Endothelial cell (in vitro differentiated cells): Measurements from ENCODE around the gene STAT2. TPM values are rescaled to one million over a fixed set of nuclear protein-coding genes. Genes with fewer than 3 reads are reported as not detected.

Experiments used
- DNase-seq: peaks from one replicate; pipeline ENCODE4 v3.0.0; 2021; ENCODE audit warnings: low spot score
- H3K27ac Mint-ChIP-seq: one replicate; pipeline ENCODE4 v1.8.0; 2021; ENCODE audit warnings: mixed read lengths, inconsistent platforms; ENCODE audit not compliant: unreplicated experiment
- H3K27me3 Mint-ChIP-seq: one replicate; pipeline ENCODE4 v1.8.0; 2021; ENCODE audit warnings: mild to moderate bottlenecking, moderate library complexity, mixed read lengths, inconsistent platforms; ENCODE audit not compliant: unreplicated experiment
- H3K36me3 Mint-ChIP-seq: one replicate; pipeline ENCODE4 v1.8.0; 2021; ENCODE audit warnings: mild to moderate bottlenecking, low read depth, mixed read lengths, inconsistent platforms; ENCODE audit not compliant: unreplicated experiment
- H3K4me1 Mint-ChIP-seq: one replicate; pipeline ENCODE4 v1.8.0; 2021; ENCODE audit warnings: mild to moderate bottlenecking, mixed read lengths, inconsistent platforms; ENCODE audit not compliant: unreplicated experiment
- H3K4me3 Mint-ChIP-seq: one replicate; pipeline ENCODE4 v1.8.0; 2021; ENCODE audit warnings: mild to moderate bottlenecking, mixed read lengths, inconsistent platforms; ENCODE audit not compliant: unreplicated experiment
- H3K9me3 Mint-ChIP-seq: one replicate; pipeline ENCODE4 v1.8.0; 2021; ENCODE audit warnings: mixed read lengths, inconsistent platforms; ENCODE audit not compliant: unreplicated experiment
- total RNA-seq: library from RNA; stranded (reverse); fragmentation: NEBNext Ultra II Directional; extraction: Animal tissue kit (Norgen Biotek cat#: 25700); gene quantifications from one replicate; pipeline ENCODE4 v1.2.1, GENCODE V29; 2021; ENCODE audit not compliant: unreplicated experiment
- TF ChIP-seq, protein P1 (sequence below): fragments of 200-600 bp; sonication (generic); IDR thresholded peaks from one replicate; pipeline ENCODE4 v1.5.0; 2021; ENCODE audit warnings: antibody characterized with exemption; ENCODE audit not compliant: unreplicated experiment

STAT2 gene
- total RNA-seq, 1 donor from 2014 or later = 97.3 TPM

DNA sequence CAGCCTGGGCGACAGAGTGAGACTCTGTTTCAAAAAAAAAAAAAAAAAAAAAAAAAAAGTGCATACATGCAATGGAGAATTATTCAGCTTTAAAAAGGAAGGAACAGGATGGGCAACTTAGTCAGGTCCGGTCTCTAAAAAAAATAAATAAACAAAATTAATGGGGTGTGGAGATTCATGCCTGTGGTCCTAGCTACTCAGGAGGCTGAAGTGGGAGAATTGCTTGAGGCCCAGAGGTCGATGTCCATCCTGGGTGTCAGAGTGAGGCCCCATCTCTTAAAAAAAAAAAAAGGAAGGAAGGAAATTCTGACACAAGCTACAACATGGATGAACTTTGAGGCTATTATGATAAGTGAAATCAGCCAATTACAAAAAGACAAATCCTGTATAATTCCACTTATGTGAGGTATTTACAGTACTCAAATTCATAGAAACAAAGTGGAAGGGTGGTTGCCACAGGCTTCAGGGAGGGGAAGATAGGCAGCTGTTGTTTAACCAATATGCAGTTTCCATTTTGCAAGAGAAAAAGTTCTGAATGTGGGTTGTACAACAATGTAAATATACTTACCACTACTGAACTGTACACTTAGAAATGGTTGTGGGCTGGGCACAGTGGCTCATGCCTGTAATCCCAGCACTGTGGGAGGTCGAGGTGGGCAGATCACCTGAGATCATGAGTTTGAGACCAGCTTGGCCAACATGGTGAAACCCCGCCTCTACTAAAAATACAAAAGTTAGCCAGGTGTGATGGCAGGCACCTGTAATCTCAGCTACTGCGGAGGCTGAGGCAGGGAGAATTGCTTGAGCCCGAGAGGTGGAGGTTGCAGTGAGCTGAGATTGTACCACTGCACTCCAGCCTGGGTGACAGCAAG, 15.1 kb upstream of the STAT2 start:
- no peaks in the 10 kb centered on the region for H3K9me3 Mint-ChIP-seq
- DNase-seq = no peak
- H3K4me1 Mint-ChIP-seq = peaks cover 9% of the 10 kb centered on the region
- no peaks in the 10 kb centered on the region for H3K36me3 Mint-ChIP-seq
- no peak overlapping the region for H3K27ac Mint-ChIP-seq
- no peak overlapping the region for H3K4me3 Mint-ChIP-seq
- no peaks in the 10 kb centered on the region for H3K27me3 Mint-ChIP-seq
- TF ChIP-seq, protein P1, sequence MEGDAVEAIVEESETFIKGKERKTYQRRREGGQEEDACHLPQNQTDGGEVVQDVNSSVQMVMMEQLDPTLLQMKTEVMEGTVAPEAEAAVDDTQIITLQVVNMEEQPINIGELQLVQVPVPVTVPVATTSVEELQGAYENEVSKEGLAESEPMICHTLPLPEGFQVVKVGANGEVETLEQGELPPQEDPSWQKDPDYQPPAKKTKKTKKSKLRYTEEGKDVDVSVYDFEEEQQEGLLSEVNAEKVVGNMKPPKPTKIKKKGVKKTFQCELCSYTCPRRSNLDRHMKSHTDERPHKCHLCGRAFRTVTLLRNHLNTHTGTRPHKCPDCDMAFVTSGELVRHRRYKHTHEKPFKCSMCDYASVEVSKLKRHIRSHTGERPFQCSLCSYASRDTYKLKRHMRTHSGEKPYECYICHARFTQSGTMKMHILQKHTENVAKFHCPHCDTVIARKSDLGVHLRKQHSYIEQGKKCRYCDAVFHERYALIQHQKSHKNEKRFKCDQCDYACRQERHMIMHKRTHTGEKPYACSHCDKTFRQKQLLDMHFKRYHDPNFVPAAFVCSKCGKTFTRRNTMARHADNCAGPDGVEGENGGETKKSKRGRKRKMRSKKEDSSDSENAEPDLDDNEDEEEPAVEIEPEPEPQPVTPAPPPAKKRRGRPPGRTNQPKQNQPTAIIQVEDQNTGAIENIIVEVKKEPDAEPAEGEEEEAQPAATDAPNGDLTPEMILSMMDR = no peak

DNA sequence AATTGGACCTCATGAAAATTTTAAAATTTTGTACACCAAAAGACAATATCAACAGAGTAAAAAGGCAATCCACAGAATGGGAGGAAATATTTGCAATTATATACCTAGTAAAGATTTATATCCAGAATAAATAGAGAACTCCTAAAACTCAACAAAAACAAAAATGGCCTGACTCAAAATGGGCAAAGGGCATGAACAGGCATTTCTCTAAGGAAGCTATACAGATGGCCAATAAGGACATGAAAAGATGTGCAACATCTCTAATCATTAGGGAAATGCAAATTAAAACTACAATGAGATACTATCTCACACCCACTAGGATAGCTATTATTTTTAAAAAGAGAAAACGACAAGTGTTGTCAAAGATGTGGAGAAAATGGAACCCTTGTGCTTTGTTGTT, 13.6 kb upstream of the STAT2 start:
- H3K4me1 Mint-ChIP-seq = peaks cover 9% of the 10 kb centered on the region
- no peak for DNase-seq
- TF ChIP-seq, protein P1 = no peak
- H3K4me3 Mint-ChIP-seq = no peak overlapping the region
- no peaks in the 10 kb centered on the region for H3K36me3 Mint-ChIP-seq
- no peaks in the 10 kb centered on the region for H3K9me3 Mint-ChIP-seq
- no peak overlapping the region for H3K27ac Mint-ChIP-seq
- no peaks in the 10 kb centered on the region for H3K27me3 Mint-ChIP-seq

- H3K27ac Mint-ChIP-seq = no peak overlapping the region
- DNase-seq = no peak
- TF ChIP-seq, protein P1 = no peak
- no peak overlapping the region for H3K4me3 Mint-ChIP-seq
- no peaks in the 10 kb centered on the region for H3K27me3 Mint-ChIP-seq
- H3K4me1 Mint-ChIP-seq = no peaks in the 10 kb centered on the region
- H3K36me3 Mint-ChIP-seq = no peaks in the 10 kb centered on the region
- H3K9me3 Mint-ChIP-seq = no peaks in the 10 kb centered on the region
Observed at GRCh38 chr12:56366948-56367347, 7.0 kb upstream of the STAT2 start.

DNA sequence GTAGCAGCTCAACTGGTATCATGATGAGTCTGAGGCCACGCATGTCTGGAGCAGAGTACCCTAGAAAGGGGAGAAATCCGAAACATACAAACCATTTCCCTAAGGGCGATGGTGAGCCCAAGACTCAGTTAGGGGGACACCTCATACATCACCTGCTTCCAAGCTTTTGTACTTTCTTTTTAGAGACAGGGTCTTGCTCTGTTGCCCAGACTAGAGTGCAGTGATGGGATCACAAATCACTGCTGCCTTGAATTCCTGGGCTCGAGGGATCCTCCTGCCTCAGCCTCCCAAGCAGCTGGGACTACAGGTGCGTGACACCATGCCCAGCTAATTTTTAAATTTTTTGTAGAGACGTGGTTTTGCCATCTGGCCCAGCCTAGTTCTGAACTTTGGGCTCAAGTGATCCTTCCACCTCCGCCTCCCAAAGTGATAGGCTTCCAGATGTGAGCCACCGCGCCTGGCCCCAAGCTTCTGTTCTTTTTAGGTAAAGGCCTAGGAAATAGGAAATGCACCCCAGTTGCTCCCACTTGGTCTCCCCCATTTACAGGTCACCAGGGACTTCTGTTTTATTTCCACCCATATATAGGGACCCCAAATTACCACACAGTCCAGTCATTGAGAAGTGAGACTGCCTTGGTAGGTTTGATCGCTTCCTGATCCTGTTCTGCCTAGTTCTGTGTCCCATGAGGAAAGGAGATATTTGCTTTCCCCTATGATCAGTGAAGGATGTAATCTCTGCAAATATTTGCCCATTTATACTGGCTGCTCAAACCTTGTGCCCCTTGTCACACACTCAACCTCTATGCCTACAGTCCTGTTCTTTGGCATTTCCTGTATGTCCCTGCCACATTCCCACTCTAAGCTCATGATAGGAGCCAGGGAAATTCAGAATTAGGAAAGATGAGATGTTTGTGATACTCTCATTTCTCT, 2.5 kb upstream of the STAT2 start, which contains the start of gene APOF:
TSS of gene APOF (minus strand) at position 728 of the 930 bp plus-strand sequence. CDS start at position 616, 112 bp downstream.
- Mint-ChIP-seq H3K4me3 (peak within 1 kb of the TSS; percentile 95), H3K9me3 (no peaks in the 10 kb centered on the region), H3K36me3 (no peaks in the 10 kb centered on the region), H3K27ac (no peak within 1 kb of the TSS), H3K27me3 (peaks cover 4% of the 10 kb centered on the region), H3K4me1 (peaks cover 9% of the 10 kb centered on the region)
- TF ChIP-seq, protein P1 = no peak
- DNase-seq = no peak
